ENCODE results near the gene ABCC6. TPM values are rescaled to one million over a fixed set of nuclear protein-coding genes. Genes with fewer than 3 reads are reported as not detected.

ABCC6 gene
- polyA plus RNA-seq, 1 donor from 2014 or later, result not detected

GRCh38 chr16:16145286-16145685, 78.0 kb downstream of the ABCC6 start:
- H3K4me2 ChIP-seq (ENCODE audit: low read length), result no peak overlapping the region
- no peak overlapping the region for H3K27ac ChIP-seq (ENCODE audit: low read length)
- H3K4me3 ChIP-seq (ENCODE audit: low read length), result no peak overlapping the region
- H3K9me3 ChIP-seq (ENCODE audit: low read length), result no peaks in the 10 kb centered on the region
- H3K36me3 ChIP-seq (ENCODE audit: insufficient read depth, low read length), result no peaks in the 10 kb centered on the region
- H3K79me2 ChIP-seq (replicated peaks; ENCODE audit: insufficient read depth, low read length), result no peaks in the 10 kb centered on the region
- no peaks in the 10 kb centered on the region for H3K9me2 ChIP-seq (ENCODE audit: insufficient read depth, low read length)
- TF ChIP-seq TAF1 (IDR thresholded peaks at IDR 0.05; ENCODE audit: low read depth) (no peak), SMC3 (conservative IDR thresholded peaks at IDR 0.05; ENCODE audit: poor library complexity) (no peak), RAD21 (conservative IDR thresholded peaks at IDR 0.05) (no peak), EZH2 (IDR thresholded peaks at IDR 0.05; ENCODE audit: borderline replicate concordance, insufficient read depth, low read length, poor library complexity, severe bottlenecking) (no peak), POLR2AphosphoS5 (IDR thresholded peaks at IDR 0.05) (no peak), REST (IDR thresholded peaks at IDR 0.05; ENCODE audit: borderline replicate concordance) (no peak), MXI1 (conservative IDR thresholded peaks at IDR 0.05; ENCODE audit: poor library complexity, severe bottlenecking) (no peak), EP300 (conservative IDR thresholded peaks at IDR 0.05; ENCODE audit: poor library complexity, severe bottlenecking) (no peak), CTCF (IDR thresholded peaks at IDR 0.05; ENCODE audit: poor library complexity, severe bottlenecking) (no peak)
- H2AFZ ChIP-seq (ENCODE audit: low read depth, low read length), result no peak overlapping the region
- no peak overlapping the region for H3K9ac ChIP-seq (ENCODE audit: low read length)
- H4K20me1 ChIP-seq (ENCODE audit: insufficient read depth), result no peaks in the 10 kb centered on the region
- H3F3A ChIP-seq (ENCODE audit: insufficient read depth, low read length, poor library complexity, severe bottlenecking), result no peaks in the 10 kb centered on the region
- no peaks in the 10 kb centered on the region for H3K27me3 ChIP-seq (ENCODE audit: insufficient read depth, low read depth, low read length)

GRCh38 chr16:16144416-16144815, 78.9 kb downstream of the ABCC6 start:
- Histone ChIP-seq H3K4me3 (ENCODE audit: low read length) (no peak overlapping the region), H4K20me1 (ENCODE audit: insufficient read depth) (no peaks in the 10 kb centered on the region), H3K9me3 (ENCODE audit: low read length) (no peaks in the 10 kb centered on the region), H3K27ac (ENCODE audit: low read length) (no peak overlapping the region), H3K79me2 (replicated peaks; ENCODE audit: insufficient read depth, low read length) (no peaks in the 10 kb centered on the region), H2AFZ (ENCODE audit: low read depth, low read length) (no peak overlapping the region), H3K4me2 (ENCODE audit: low read length) (no peak overlapping the region), H3K27me3 (ENCODE audit: insufficient read depth, low read depth, low read length) (no peaks in the 10 kb centered on the region), H3K9me2 (ENCODE audit: insufficient read depth, low read length) (no peaks in the 10 kb centered on the region), H3F3A (ENCODE audit: insufficient read depth, low read length, poor library complexity, severe bottlenecking) (no peaks in the 10 kb centered on the region), H3K9ac (ENCODE audit: low read length) (no peak overlapping the region), H3K36me3 (ENCODE audit: insufficient read depth, low read length) (no peaks in the 10 kb centered on the region)
- TF ChIP-seq TAF1 (IDR thresholded peaks at IDR 0.05; ENCODE audit: low read depth) (no peak), MXI1 (conservative IDR thresholded peaks at IDR 0.05; ENCODE audit: poor library complexity, severe bottlenecking) (no peak), EZH2 (IDR thresholded peaks at IDR 0.05; ENCODE audit: borderline replicate concordance, insufficient read depth, low read length, poor library complexity, severe bottlenecking) (no peak), CTCF (IDR thresholded peaks at IDR 0.05; ENCODE audit: poor library complexity, severe bottlenecking) (no peak), SMC3 (conservative IDR thresholded peaks at IDR 0.05; ENCODE audit: poor library complexity) (no peak), EP300 (conservative IDR thresholded peaks at IDR 0.05; ENCODE audit: poor library complexity, severe bottlenecking) (no peak), REST (IDR thresholded peaks at IDR 0.05; ENCODE audit: borderline replicate concordance) (no peak), POLR2AphosphoS5 (IDR thresholded peaks at IDR 0.05) (no peak), RAD21 (conservative IDR thresholded peaks at IDR 0.05) (no peak)

All from neural cell (in vitro differentiated cells).